ENCODE results near the gene SLC26A6.
A peak's percentile ranks its signal among the peaks of the same experiment; 100 is the strongest.

SLC26A6 gene

DNA sequence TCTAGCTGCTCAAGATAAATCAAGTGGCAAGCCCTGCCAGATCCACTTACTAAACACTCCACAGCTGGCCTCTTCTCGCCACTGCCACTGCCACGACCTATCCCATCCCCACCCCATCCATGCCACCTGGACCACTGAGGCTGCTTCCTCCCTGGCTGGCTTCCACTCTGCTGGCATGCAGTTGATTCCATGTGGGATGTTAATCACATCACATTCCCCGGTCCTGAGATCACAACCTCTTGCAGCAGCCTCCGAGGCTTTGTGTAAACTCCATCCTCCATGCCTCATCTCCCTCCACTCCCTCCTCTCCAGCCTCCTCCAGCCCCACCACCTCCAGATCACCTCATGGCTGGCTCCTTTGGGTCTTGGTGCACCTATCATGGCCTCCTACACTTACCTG lies 42.8 kb upstream of the SLC26A6 start:
- no peaks in the 10 kb centered on the region for H3K27me3 ChIP-seq (ENCODE audit: control insufficient read depth, insufficient read depth, low read length)
- H3K4me1 ChIP-seq (ENCODE audit: control insufficient read depth, insufficient read depth, low read length): peaks cover 1% of the 10 kb centered on the region
- no peaks in the 10 kb centered on the region for H3K9me3 ChIP-seq (replicated peaks; ENCODE audit: low read length)
- no peak overlapping the region for H3K4me2 ChIP-seq (ENCODE audit: low read length)
- H3K9ac ChIP-seq (ENCODE audit: low read depth, low read length): no peak overlapping the region
- H3K4me3 ChIP-seq (ENCODE audit: low read length): no peak overlapping the region
- peaks cover 56% of the 10 kb centered on the region for H3K36me3 ChIP-seq (ENCODE audit: insufficient read depth, low read length)

DNA sequence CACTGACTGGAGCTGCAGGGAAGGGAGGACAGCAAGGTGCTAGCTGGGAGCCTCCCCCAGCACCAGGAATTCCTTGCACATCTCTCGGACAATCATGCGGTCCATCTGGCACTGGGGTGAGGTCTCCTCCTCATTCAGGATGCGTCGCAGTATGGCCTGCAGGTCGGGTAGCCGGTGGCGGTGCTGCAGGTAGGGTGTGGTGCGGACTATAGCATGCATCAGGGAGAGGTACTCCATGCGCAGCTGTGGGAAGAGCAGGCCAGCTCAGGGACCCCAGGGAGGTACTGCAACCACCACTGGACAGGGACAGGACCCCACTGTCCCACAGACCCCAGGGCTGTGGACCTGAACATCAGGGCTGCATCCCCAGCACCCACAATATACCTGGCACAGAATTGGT lies 39.2 kb upstream of the SLC26A6 start:
- Histone ChIP-seq H3K36me3 (ENCODE audit: insufficient read depth, low read length) (peaks cover 43% of the 10 kb centered on the region), H3K4me1 (ENCODE audit: control insufficient read depth, insufficient read depth, low read length) (no peaks in the 10 kb centered on the region), H3K9ac (ENCODE audit: low read depth, low read length) (no peak overlapping the region), H3K4me3 (ENCODE audit: low read length) (no peak overlapping the region), H3K9me3 (replicated peaks; ENCODE audit: low read length) (no peaks in the 10 kb centered on the region), H3K27me3 (ENCODE audit: control insufficient read depth, insufficient read depth, low read length) (no peaks in the 10 kb centered on the region), H3K4me2 (ENCODE audit: low read length) (no peak overlapping the region)

DNA sequence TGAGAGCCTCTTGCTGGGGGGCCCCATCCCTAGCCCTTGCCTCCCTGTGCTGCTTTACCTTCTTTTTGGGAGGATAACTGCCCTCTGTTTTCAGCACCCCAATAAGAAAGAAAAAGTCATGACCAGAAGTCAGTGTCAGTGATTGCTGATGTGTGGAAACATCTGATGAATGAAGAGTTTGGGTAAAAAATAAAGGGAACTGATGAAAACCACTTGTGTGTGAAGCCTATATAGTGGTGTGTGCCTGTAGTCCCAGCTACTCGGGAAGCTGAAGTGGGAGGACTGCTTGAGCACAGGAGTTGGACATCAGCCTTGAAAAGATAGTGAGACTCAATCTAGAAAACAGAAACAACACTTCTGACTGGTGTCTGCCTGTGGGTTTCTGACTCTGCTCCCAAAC lies 37.3 kb upstream of the SLC26A6 start:
- Histone ChIP-seq H3K4me2 (ENCODE audit: low read length) (no peak overlapping the region), H3K4me1 (ENCODE audit: control insufficient read depth, insufficient read depth, low read length) (no peaks in the 10 kb centered on the region), H3K9ac (ENCODE audit: low read depth, low read length) (no peak overlapping the region), H3K4me3 (ENCODE audit: low read length) (no peak overlapping the region), H3K27me3 (ENCODE audit: control insufficient read depth, insufficient read depth, low read length) (no peaks in the 10 kb centered on the region), H3K36me3 (ENCODE audit: insufficient read depth, low read length) (peaks cover 28% of the 10 kb centered on the region), H3K9me3 (replicated peaks; ENCODE audit: low read length) (no peaks in the 10 kb centered on the region)

DNA sequence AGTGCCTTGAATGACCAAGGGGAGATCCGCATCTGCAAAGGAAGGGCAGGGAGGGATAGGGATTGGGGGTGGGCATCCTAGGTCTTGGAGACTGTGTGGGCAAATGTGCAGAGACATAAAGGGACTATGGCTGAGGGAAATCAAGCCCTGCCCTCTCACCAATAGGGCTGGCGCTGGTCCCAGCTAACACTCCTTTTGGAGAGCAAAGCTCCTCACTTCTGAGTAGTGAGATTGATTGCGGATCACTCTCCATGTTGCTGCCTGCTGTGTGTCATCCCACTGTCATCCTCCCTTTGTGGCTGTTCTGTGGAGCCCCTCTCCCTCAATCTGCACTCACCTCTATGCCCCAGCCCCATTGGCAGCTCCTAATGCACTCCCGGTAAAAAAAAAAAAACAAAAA lies 29.7 kb upstream of the SLC26A6 start:
- Histone ChIP-seq H3K4me2 (ENCODE audit: low read length) (no peak overlapping the region), H3K4me3 (ENCODE audit: low read length) (no peak overlapping the region), H3K36me3 (ENCODE audit: insufficient read depth, low read length) (no peaks in the 10 kb centered on the region), H3K9ac (ENCODE audit: low read depth, low read length) (no peak overlapping the region), H3K9me3 (replicated peaks; ENCODE audit: low read length) (no peaks in the 10 kb centered on the region), H3K4me1 (ENCODE audit: control insufficient read depth, insufficient read depth, low read length) (peaks cover 19% of the 10 kb centered on the region), H3K27me3 (ENCODE audit: control insufficient read depth, insufficient read depth, low read length) (no peaks in the 10 kb centered on the region)

DNA sequence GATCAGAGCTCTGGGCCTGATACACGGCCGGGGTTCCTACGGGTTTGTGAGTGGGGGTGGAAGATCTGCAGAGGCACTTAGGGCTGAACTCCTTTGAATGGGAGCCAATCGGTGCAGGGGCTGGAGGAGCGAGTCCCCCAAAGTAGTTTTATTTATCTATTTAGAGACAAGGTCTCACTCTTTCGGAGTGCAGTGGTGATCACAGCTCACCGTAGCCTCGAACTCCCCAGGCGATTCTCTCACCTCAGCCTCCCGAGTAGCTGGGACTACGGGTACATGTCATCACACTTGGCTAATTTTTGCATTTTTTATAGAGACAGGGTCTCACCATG lies 29.0 kb upstream of the SLC26A6 start:
- Histone ChIP-seq H3K4me1 (ENCODE audit: control insufficient read depth, insufficient read depth, low read length) (peaks cover 19% of the 10 kb centered on the region), H3K36me3 (ENCODE audit: insufficient read depth, low read length) (no peaks in the 10 kb centered on the region), H3K27me3 (ENCODE audit: control insufficient read depth, insufficient read depth, low read length) (no peaks in the 10 kb centered on the region), H3K4me3 (ENCODE audit: low read length) (peak overlapping the region; percentile 88), H3K9me3 (replicated peaks; ENCODE audit: low read length) (no peaks in the 10 kb centered on the region), H3K9ac (ENCODE audit: low read depth, low read length) (no peak overlapping the region), H3K4me2 (ENCODE audit: low read length) (peak overlapping the region; percentile 98)

DNA sequence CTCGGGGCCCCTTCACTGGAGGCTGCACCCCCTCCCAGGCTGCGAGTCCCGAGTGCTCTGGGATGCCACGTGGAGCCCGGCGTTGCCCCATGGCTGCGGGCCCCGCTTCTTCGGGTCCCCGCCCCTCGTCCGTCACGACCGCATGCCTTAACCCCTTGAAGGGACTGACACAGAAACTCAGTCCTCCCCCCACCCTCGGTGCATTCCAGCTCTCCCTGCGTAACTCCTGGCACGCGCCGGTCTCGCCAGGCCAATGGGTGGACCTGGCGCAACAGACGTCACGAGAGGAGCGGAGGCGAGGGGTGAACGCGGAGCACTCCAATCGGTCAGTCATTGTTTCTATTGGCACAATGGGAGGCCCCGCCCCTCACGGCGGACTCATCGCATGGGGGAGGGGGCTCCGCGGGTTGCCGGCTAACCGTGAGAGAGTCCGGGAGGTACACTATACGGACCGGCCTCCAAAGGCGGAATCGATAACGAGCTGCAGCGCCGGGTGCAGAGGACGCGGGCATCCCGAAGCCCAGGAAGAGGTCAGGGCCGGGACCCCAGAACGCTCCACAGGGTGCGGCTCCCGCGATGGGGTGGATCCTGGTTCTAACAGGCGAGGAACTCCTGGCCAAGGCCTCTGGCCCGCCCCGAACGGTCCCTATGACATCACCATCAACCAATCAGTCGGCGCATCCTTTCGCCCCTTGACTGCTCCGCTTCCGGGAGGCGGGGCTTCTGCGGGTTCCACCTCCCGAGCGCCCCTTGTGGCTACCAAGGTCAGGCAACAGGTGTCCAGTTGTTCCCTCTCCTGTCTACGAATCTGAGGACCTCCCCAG lies 28.4 kb upstream of the SLC26A6 start:
- Histone ChIP-seq H3K27me3 (ENCODE audit: control insufficient read depth, insufficient read depth, low read length) (no peaks in the 10 kb centered on the region), H3K4me3 (ENCODE audit: low read length) (peak overlapping the region; percentile 88), H3K9me3 (replicated peaks; ENCODE audit: low read length) (no peaks in the 10 kb centered on the region), H3K4me1 (ENCODE audit: control insufficient read depth, insufficient read depth, low read length) (peaks cover 19% of the 10 kb centered on the region), H3K36me3 (ENCODE audit: insufficient read depth, low read length) (no peaks in the 10 kb centered on the region), H3K9ac (ENCODE audit: low read depth, low read length) (peak overlapping the region; percentile 91), H3K4me2 (ENCODE audit: low read length) (peak overlapping the region; percentile 98)

DNA sequence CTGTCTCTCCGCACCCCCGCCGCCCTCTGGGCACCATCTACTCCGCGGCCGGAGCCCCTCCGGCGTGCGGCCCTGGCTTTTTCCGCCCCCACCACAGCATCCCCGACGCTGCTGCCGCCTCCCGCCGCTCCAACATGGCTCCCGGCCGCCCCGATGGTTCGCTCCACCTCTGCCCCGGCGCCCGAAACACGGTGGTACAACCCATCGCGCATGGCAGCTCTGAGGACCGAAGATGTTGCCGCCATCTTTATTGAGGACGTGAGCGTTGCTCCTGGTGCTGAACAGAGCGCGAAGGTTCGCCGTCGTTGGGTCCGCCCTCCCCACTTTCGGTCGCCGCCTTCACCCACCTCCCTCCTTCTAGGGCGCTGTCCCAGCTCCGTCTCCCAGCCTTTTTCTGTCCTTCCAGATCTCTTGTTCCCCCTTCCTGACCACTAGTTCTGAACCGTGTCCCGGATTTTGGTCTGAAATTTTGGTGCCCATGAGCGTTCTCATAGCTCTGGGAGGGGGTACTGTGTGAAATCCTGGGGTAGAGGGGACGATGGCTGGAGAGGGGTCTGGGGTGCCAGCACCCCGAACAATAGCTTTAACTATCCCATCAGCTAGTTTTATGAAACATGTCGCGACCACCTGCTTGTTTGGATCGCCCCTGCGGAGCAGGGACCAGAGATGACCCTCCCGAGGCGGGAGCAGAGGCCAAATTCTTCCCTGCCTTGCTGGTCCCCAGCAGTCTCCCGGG lies 27.7 kb upstream of the SLC26A6 start, which contains the start of gene CELSR3:
Gene CELSR3, minus strand, starts transcription at position 134 of the 736 bp plus-strand sequence. CDS start 252 bp downstream, outside the sequence.
- Histone ChIP-seq H3K9ac (ENCODE audit: low read depth, low read length) (peak within 1 kb of the TSS; percentile 91), H3K4me1 (ENCODE audit: control insufficient read depth, insufficient read depth, low read length) (peaks cover 19% of the 10 kb centered on the region), H3K4me2 (ENCODE audit: low read length) (peak within 1 kb of the TSS; percentile 98), H3K36me3 (ENCODE audit: insufficient read depth, low read length) (no peaks in the 10 kb centered on the region), H3K9me3 (replicated peaks; ENCODE audit: low read length) (no peaks in the 10 kb centered on the region), H3K4me3 (ENCODE audit: low read length) (peak within 1 kb of the TSS; percentile 88), H3K27me3 (ENCODE audit: control insufficient read depth, insufficient read depth, low read length) (no peaks in the 10 kb centered on the region)

DNA sequence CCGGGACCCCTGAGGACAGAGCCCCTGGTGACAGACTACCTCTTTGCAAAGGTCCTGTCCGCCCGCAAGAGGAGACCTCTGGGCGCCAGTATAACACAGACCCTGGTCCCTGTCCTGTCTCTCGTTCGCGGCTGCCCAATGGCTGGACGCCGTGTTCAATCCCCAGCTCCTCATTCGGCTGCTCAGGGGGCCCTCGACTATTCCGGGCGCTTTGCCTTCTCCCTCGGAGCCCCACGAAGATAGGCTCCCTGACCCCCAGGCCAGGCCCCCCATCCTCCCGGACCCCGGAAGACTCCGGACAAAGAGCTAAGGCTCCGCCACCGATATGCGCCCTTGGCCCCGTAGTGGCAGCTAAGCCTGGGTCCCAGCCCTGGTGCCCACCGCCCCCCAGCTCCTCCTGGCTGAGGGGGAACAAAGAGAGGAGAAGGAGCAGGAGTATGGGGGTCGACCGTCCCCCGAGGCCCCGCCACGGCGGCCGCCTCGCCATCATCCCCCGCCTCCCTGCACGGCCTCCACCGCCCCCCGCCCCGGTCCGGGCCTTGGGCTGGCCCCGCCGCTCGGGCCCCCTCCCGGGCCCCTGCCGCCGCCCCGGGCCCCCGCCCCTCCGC lies 27.0 kb upstream of the SLC26A6 start:
- peak overlapping the region; percentile 88 for H3K4me3 ChIP-seq (ENCODE audit: low read length)
- H3K36me3 ChIP-seq (ENCODE audit: insufficient read depth, low read length): no peaks in the 10 kb centered on the region
- H3K4me2 ChIP-seq (ENCODE audit: low read length): peak overlapping the region; percentile 98
- H3K9me3 ChIP-seq (replicated peaks; ENCODE audit: low read length): no peaks in the 10 kb centered on the region
- H3K9ac ChIP-seq (ENCODE audit: low read depth, low read length): no peak overlapping the region
- no peaks in the 10 kb centered on the region for H3K27me3 ChIP-seq (ENCODE audit: control insufficient read depth, insufficient read depth, low read length)
- peaks cover 19% of the 10 kb centered on the region for H3K4me1 ChIP-seq (ENCODE audit: control insufficient read depth, insufficient read depth, low read length)

DNA sequence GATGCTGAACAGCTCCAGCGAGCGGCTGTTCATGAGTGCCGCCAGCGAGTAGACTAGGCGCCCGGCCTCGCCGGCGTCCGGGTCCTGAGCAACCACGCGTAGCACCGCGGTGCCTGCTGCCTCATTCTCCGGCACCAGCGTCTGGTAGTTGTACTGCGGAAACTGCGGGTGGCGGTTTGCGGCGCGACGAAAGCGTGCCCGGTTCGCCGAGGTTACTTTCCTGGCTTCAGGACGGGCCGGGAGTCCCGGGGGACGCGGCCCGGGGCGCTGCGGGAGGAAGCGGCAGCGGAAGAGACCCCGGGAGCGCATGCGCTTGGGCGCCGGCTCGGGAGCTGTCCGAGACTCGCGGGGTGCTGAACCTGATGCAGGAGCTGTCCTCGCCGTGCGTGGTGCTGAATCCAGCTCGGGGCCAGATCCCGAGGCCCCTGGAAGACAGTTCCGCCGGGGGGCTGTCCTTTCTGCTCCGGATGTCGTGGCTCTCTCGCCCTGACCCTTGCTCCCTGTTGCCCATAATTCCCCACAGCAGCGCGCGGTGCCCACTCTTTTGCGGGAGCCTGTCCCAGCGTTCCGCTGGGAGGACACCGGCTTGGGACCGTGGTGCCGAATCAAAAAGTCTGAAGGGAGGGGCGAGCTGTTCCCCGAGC lies 26.4 kb upstream of the SLC26A6 start:
- peak overlapping the region; percentile 62 for H3K4me3 ChIP-seq (ENCODE audit: low read length)
- H3K9ac ChIP-seq (ENCODE audit: low read depth, low read length): no peak overlapping the region
- no peaks in the 10 kb centered on the region for H3K36me3 ChIP-seq (ENCODE audit: insufficient read depth, low read length)
- peak overlapping the region; percentile 88 for H3K4me2 ChIP-seq (ENCODE audit: low read length)
- no peaks in the 10 kb centered on the region for H3K9me3 ChIP-seq (replicated peaks; ENCODE audit: low read length)
- no peaks in the 10 kb centered on the region for H3K27me3 ChIP-seq (ENCODE audit: control insufficient read depth, insufficient read depth, low read length)
- H3K4me1 ChIP-seq (ENCODE audit: control insufficient read depth, insufficient read depth, low read length): peaks cover 20% of the 10 kb centered on the region

DNA sequence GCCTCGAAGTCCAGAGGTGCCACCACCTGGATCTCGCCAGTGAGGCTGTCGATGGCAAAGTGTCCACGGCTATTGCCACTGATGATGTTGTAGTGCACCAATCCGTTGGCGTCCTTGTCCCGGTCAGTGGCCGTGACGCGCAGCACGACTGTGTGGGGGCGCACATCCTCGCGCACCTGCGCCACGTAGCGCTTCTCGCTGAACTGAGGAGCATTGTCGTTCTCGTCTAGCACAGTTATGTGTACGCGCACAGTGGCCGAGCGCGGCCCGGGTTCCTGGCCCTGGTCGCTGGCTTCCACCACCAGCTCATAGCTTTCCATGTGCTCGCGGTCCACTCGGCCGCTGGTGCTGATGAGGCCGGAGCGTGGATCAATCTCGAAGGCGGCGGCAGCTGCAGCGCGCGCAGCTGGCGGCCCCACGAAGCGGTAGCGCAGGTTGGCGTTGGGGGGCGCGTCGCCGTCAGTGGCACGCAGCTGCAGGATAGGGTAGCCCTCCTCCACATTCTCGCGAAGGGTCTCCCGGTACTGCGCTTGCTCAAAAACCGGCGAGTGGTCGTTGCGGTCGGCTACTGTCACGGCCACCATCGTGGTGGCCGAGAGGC lies 25.6 kb upstream of the SLC26A6 start:
- H3K36me3 ChIP-seq (ENCODE audit: insufficient read depth, low read length): no peaks in the 10 kb centered on the region
- no peaks in the 10 kb centered on the region for H3K9me3 ChIP-seq (replicated peaks; ENCODE audit: low read length)
- peak overlapping the region; percentile 62 for H3K4me3 ChIP-seq (ENCODE audit: low read length)
- H3K4me2 ChIP-seq (ENCODE audit: low read length): peak overlapping the region; percentile 88
- no peaks in the 10 kb centered on the region for H3K27me3 ChIP-seq (ENCODE audit: control insufficient read depth, insufficient read depth, low read length)
- H3K9ac ChIP-seq (ENCODE audit: low read depth, low read length): no peak overlapping the region
- H3K4me1 ChIP-seq (ENCODE audit: control insufficient read depth, insufficient read depth, low read length): peaks cover 26% of the 10 kb centered on the region

DNA sequence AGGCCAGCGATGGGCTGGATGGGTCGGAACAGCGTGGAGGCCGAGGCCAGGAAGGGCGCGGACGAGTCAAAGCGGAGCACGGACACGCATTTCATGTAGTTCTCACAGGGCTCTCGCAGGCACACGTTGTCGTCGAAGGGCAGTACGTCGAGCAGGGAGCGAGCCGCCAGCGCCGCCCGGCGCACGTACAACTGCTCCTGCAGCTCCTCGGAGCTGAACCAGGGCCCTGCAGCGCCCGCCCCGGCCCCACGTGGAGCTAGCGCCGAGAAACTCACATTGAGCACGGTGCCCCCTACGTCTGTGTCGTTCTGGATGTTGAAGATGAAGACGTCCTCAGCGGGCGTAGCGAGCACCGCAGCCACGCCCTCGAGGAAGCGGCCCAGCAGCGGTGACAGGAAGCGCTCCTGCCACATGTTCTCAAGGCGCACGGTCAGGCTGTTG lies 21.6 kb upstream of the SLC26A6 start:
- Histone ChIP-seq H3K4me1 (ENCODE audit: control insufficient read depth, insufficient read depth, low read length) (peaks cover 14% of the 10 kb centered on the region), H3K4me2 (ENCODE audit: low read length) (peak overlapping the region; percentile 87), H3K36me3 (ENCODE audit: insufficient read depth, low read length) (no peaks in the 10 kb centered on the region), H3K9ac (ENCODE audit: low read depth, low read length) (no peak overlapping the region), H3K27me3 (ENCODE audit: control insufficient read depth, insufficient read depth, low read length) (no peaks in the 10 kb centered on the region), H3K4me3 (ENCODE audit: low read length) (peak overlapping the region; percentile 72), H3K9me3 (replicated peaks; ENCODE audit: low read length) (no peaks in the 10 kb centered on the region)
